ENCODE results near the gene IL17RD.
"Not testable (repeated sequence)": the region's sequence is repeated elsewhere in the genome, so short reads cannot be mapped to it uniquely, and the experiment has no call there.

The IL17RD gene

GRCh38 chr3:57086201-57086600, 79.0 kb downstream of the IL17RD start:
- FAIRE-seq (no peak), DNase-seq (ENCODE audit: insufficient read length, low spot score) (no peak)
- TF ChIP-seq CTCF (IDR thresholded peaks at IDR 0.05; ENCODE audit: insufficient read depth, missing control alignments): no peak

- TF ChIP-seq CTCF (IDR thresholded peaks at IDR 0.05; ENCODE audit: insufficient read depth, missing control alignments): no peak
- DNase-seq (ENCODE audit: insufficient read length, low spot score) (no peak), FAIRE-seq (no peak)
Measured at GRCh38 chr3:57085211-57085610, 79.9 kb downstream of the IL17RD start.

GRCh38 chr3:57083266-57083995, 81.7 kb downstream of the IL17RD start:
- FAIRE-seq; DNase-seq (ENCODE audit: insufficient read length, low spot score): not testable (repeated sequence)

- FAIRE-seq: no peak
- no peak for TF ChIP-seq CTCF (IDR thresholded peaks at IDR 0.05; ENCODE audit: insufficient read depth, missing control alignments)
- no peak for DNase-seq (ENCODE audit: insufficient read length, low spot score)
Measured at GRCh38 chr3:57082481-57082880, 82.7 kb downstream of the IL17RD start.

- no peak for TF ChIP-seq CTCF (IDR thresholded peaks at IDR 0.05; ENCODE audit: insufficient read depth, missing control alignments)
- no peak for FAIRE-seq
- no peak for DNase-seq (ENCODE audit: insufficient read length, low spot score)
Measured at GRCh38 chr3:57081173-57081572, 84.0 kb downstream of the IL17RD start.

- DNase-seq (ENCODE audit: insufficient read length, low spot score) (no peak), FAIRE-seq (no peak)
- no peak for TF ChIP-seq CTCF (IDR thresholded peaks at IDR 0.05; ENCODE audit: insufficient read depth, missing control alignments)
Measured at GRCh38 chr3:57080171-57080570, 85.0 kb downstream of the IL17RD start.

- FAIRE-seq (no peak), DNase-seq (ENCODE audit: insufficient read length, low spot score) (no peak)
- no peak for TF ChIP-seq CTCF (IDR thresholded peaks at IDR 0.05; ENCODE audit: insufficient read depth, missing control alignments)
Measured at GRCh38 chr3:57079474-57079831, 85.7 kb downstream of the IL17RD start.

Data from D721Med (cell line).